SK-N-SH (cell line): ENCODE measurements around the gene FAM240A. TPM values are rescaled to one million over a fixed set of nuclear protein-coding genes. Genes with fewer than 3 reads are reported as not detected.

Source experiments
- CTCF ChIA-PET: fragments of 300-600, 350-600 bp; formaldehyde crosslinking; extraction: SDS; loops from one replicate; lab custom pipeline; 2021; lab: Yijun Ruan, JAX
- POLR2A ChIA-PET: fragments of 350-600 bp; sonication (Branson Sonifier 250); formaldehyde crosslinking; extraction: SDS; loops from one replicate; lab custom pipeline; 2020; ENCODE audit warnings: antibody characterized with exemption, inconsistent platforms; lab: Yijun Ruan, JAX
- DNase-seq: peaks from one replicate; pipeline ENCODE4 v3.0.0; 2012
- H2AFZ ChIP-seq: fragments of 200-600 bp; sonication (generic); 2 replicates; pipeline ENCODE4 v1.8.1; 2016; ENCODE audit warnings: antibody characterized with exemption, mild to moderate bottlenecking, low read depth
- H3F3A ChIP-seq: fragments of 200-600 bp; sonication (generic); replicated peaks from 2 replicates; pipeline ENCODE3; 2016; ENCODE audit warnings: antibody characterized with exemption, mild to moderate bottlenecking; ENCODE audit not compliant: insufficient read depth
- H3K27ac ChIP-seq, 2 experiments: fragments of 200-500 bp in 1 of 2; fragments of 200-600 bp in 1 of 2; sonication (Bioruptor generic) in 1 of 2; sonication (generic), shearing (Covaris generic) in 1 of 2; 2 replicates each; pipeline versions ENCODE4 v1.5.1 to v1.6.1; 2014 to 2016; ENCODE audit warnings: low read depth in 2 of 2, inconsistent platforms in 1 of 2, low read length in 1 of 2, mild to moderate bottlenecking in 1 of 2, mixed read lengths in 1 of 2
- H3K27me3 ChIP-seq: fragments of 200-600 bp; sonication (generic), shearing (Covaris generic); 2 replicates; pipeline ENCODE4 v1.6.1; 2016; ENCODE audit warnings: mixed run types; ENCODE audit not compliant: insufficient read depth
- H3K36me3 ChIP-seq, 2 experiments: fragments of 200-500 bp in 1 of 2; fragments of 200-600 bp in 1 of 2; sonication (Bioruptor generic) in 1 of 2; sonication (generic) in 1 of 2; replicated peaks in 1 of 2; 2 replicates each; pipeline versions ENCODE3 to v1.5.1; 2014 to 2016; ENCODE audit warnings: low read length in 1 of 2, mild to moderate bottlenecking in 1 of 2; ENCODE audit not compliant: insufficient read depth in 2 of 2, control insufficient read depth in 1 of 2
- H3K4me1 ChIP-seq, 2 experiments: fragments of 200-500 bp in 1 of 2; fragments of 200-600 bp in 1 of 2; sonication (Bioruptor generic) in 1 of 2; sonication (generic), shearing (Covaris generic) in 1 of 2; 2 replicates each; pipeline versions ENCODE4 v1.5.1 to v1.6.1; 2014 to 2016; ENCODE audit warnings: low read depth in 1 of 2, low read length in 1 of 2, mixed run types in 1 of 2; ENCODE audit not compliant: insufficient read depth in 2 of 2, control insufficient read depth in 1 of 2
- H3K4me2 ChIP-seq: fragments of 200-600 bp; sonication (generic), shearing (Covaris generic); 2 replicates; pipeline ENCODE4 v1.6.1; 2017; ENCODE audit warnings: mixed run types
- H3K4me3 ChIP-seq, 2 experiments: fragments of 200-500 bp in 1 of 2; fragments of 200-600 bp in 1 of 2; sonication (Bioruptor generic) in 1 of 2; sonication (generic), shearing (Covaris generic) in 1 of 2; 2 replicates each; pipeline versions ENCODE4 v1.5.1 to v1.8.1; 2014 to 2016; ENCODE audit warnings: low read depth in 2 of 2, inconsistent platforms in 1 of 2, low read length in 1 of 2, mild to moderate bottlenecking in 1 of 2, mixed read lengths in 1 of 2, moderate library complexity in 1 of 2
- H3K79me2 ChIP-seq: fragments of 200-600 bp; sonication (generic); 2 replicates; pipeline ENCODE4 v1.8.1; 2017; ENCODE audit warnings: mild to moderate bottlenecking; ENCODE audit not compliant: insufficient read depth
- H3K9ac ChIP-seq: fragments of 200-600 bp; sonication (generic); 2 replicates; pipeline ENCODE4 v1.6.1; 2017; ENCODE audit warnings: mixed run types
- H3K9me2 ChIP-seq: fragments of 200-600 bp; sonication (generic); 2 replicates; pipeline ENCODE4 v1.6.1; 2017; ENCODE audit warnings: mixed run types
- H3K9me3 ChIP-seq: fragments of 200-600 bp; sonication (generic); 2 replicates; pipeline ENCODE4 v1.6.1; 2017; ENCODE audit warnings: mixed run types, mild to moderate bottlenecking, moderate library complexity
- H4K20me1 ChIP-seq: fragments of 200-600 bp; sonication (generic); 2 replicates; pipeline ENCODE4 v1.6.1; 2017; ENCODE audit warnings: mild to moderate bottlenecking, mixed run types; ENCODE audit not compliant: insufficient read depth
- CHD2 ChIP-seq: fragments of 150-350 bp; IDR thresholded peaks from 2 replicates; pipeline ENCODE4 v1.6.1; 2018; ENCODE audit warnings: low read length; ENCODE audit not compliant: partially characterized antibody
- EP300 ChIP-seq, 2 experiments: IDR thresholded peaks; 2 replicates each; pipeline versions ENCODE4 v1.4.0 to v1.6.1; 2012; ENCODE audit warnings: borderline replicate concordance in 1 of 2, low read depth in 1 of 2, low read length in 1 of 2
- FOSL2 ChIP-seq: IDR thresholded peaks from 2 replicates; pipeline ENCODE4 v1.4.0; 2012; ENCODE audit warnings: low read depth, mild to moderate bottlenecking, moderate library complexity, borderline replicate concordance
- FOXJ3 ChIP-seq: sonication (generic); formaldehyde crosslinking; IDR thresholded peaks from 2 replicates; pipeline ENCODE4 v1.5.1; 2020; ENCODE audit warnings: mild to moderate bottlenecking, missing genetic modification reagents
- FOXM1 ChIP-seq: IDR thresholded peaks from 2 replicates; pipeline ENCODE4 v1.4.0; 2012; ENCODE audit warnings: low read depth, mild to moderate bottlenecking
- GABPA ChIP-seq: IDR thresholded peaks from 2 replicates; pipeline ENCODE4 v1.4.0; 2012; ENCODE audit warnings: low read depth, mild to moderate bottlenecking
- GATA2 ChIP-seq: sonication (generic); formaldehyde crosslinking; IDR thresholded peaks from 2 replicates; pipeline ENCODE4 v1.5.0; 2020; ENCODE audit warnings: mild to moderate bottlenecking, missing genetic modification reagents
- MAX ChIP-seq: IDR thresholded peaks from 2 replicates; pipeline ENCODE4 v1.4.0; 2012; ENCODE audit warnings: low read depth
- MEF2A ChIP-seq: IDR thresholded peaks from 2 replicates; pipeline ENCODE4 v1.4.0; 2012; ENCODE audit warnings: low read depth, borderline replicate concordance
- MXI1 ChIP-seq: IDR thresholded peaks from 2 replicates; pipeline ENCODE4 v1.6.1; 2012; ENCODE audit warnings: mild to moderate bottlenecking, low read depth, low read length, improper control_type of control experiment
- NRF1 ChIP-seq: IDR thresholded peaks from 2 replicates; pipeline ENCODE4 v1.6.1; 2012; ENCODE audit warnings: low read depth, mild to moderate bottlenecking, low read length
- RFX5 ChIP-seq: IDR thresholded peaks from 2 replicates; pipeline ENCODE4 v1.6.1; 2012; ENCODE audit warnings: mild to moderate bottlenecking, improper control_type of control experiment, low read length
- RXRA ChIP-seq: IDR thresholded peaks from 2 replicates; pipeline ENCODE4 v1.4.0; 2012; ENCODE audit warnings: low read depth, mild to moderate bottlenecking, borderline replicate concordance
- SMC3 ChIP-seq: IDR thresholded peaks from 2 replicates; pipeline ENCODE4 v1.6.1; 2012; ENCODE audit warnings: low read depth, low read length, improper control_type of control experiment
- TCF12 ChIP-seq: IDR thresholded peaks from 2 replicates; pipeline ENCODE4 v1.4.0; 2012
- TEAD4 ChIP-seq: IDR thresholded peaks from 2 replicates; pipeline ENCODE4 v1.4.0; 2012; ENCODE audit warnings: mild to moderate bottlenecking, borderline replicate concordance; ENCODE audit not compliant: insufficient read depth
- USF1 ChIP-seq: IDR thresholded peaks from 2 replicates; pipeline ENCODE4 v1.4.0; 2012; ENCODE audit warnings: low read depth, borderline replicate concordance
- USF2 ChIP-seq: fragments of 150-350 bp; IDR thresholded peaks from 2 replicates; pipeline ENCODE4 v1.6.1; 2017; ENCODE audit warnings: antibody characterized with exemption, low read length, low read depth, borderline replicate concordance
- YY1 ChIP-seq: IDR thresholded peaks from 2 replicates; pipeline ENCODE4 v1.4.0; 2012; ENCODE audit warnings: low read depth, mild to moderate bottlenecking
- ZBTB33 ChIP-seq: IDR thresholded peaks from 2 replicates; pipeline ENCODE4 v1.4.0; 2012; ENCODE audit warnings: low read depth, borderline replicate concordance
- WGBS: methylation state at CpG from one replicate; pipeline ENCODE4 v1.1.6; 2017; ENCODE audit warnings: low lambda C conversion rate; 5-methylcytosine and 5-hydroxymethylcytosine counted together
- polyA plus RNA-seq, 3 experiments: library from polyadenylated mRNA; depleted of rRNA; stranded (reverse); fragments of >200 nt; gene quantifications; 2 replicates each; pipeline ENCODE4 v1.2.3, GENCODE V29; 2012

Gene FAM240A
- polyA plus RNA-seq, 1 of the 3 experiments (the other 2 are of a cell fraction), result not detected

GRCh38 chr3:46607603-46608028, 4.7 kb upstream of the FAM240A start:
- POLR2A ChIA-PET, result no interaction called here
- no peaks in the 10 kb centered on the region for H3F3A ChIP-seq
- no peaks in the 10 kb centered on the region for H3K9me3 ChIP-seq
- CTCF ChIA-PET, result interaction anchor here (1.6 kb wide), 1 partner anchor 10 kb away, joined by 3 read pairs; no protein-coding TSS in a partner anchor
- no peak for DNase-seq
- H3K9me2 ChIP-seq, result no peaks in the 10 kb centered on the region
- H3K4me1 ChIP-seq, result peaks cover 0 to 15% of the 10 kb centered on the region in 2 experiments; a peak in 2 of 4 replicates
- no peak overlapping the region for H3K27ac ChIP-seq
- TF ChIP-seq FOXM1 (no peak), MXI1 (no peak), TEAD4 (no peak), FOSL2 (no peak), FOXJ3 (CRISPR knock-in tag) (no peak), GABPA (no peak), EP300 (IDR thresholded peaks at IDR 0.05; ENCODE audit: borderline replicate concordance in 1 of 2, low read depth in 1 of 2, low read length in 1 of 2) (no peak), YY1 (no peak), SMC3 (no peak), TCF12 (no peak), NRF1 (no peak), GATA2 (CRISPR knock-in tag) (no peak), CHD2 (no peak), MAX (no peak), USF1 (no peak), ZBTB33 (no peak), RFX5 (no peak), RXRA (no peak), MEF2A (no peak), USF2 (no peak)
- H3K4me3 ChIP-seq, result no peak overlapping the region; a peak in 1 of 4 replicates
- no peaks in the 10 kb centered on the region for H3K36me3 ChIP-seq
- no peaks in the 10 kb centered on the region; the same call in 1 of the 2 replicates for H3K27me3 ChIP-seq
- H4K20me1 ChIP-seq, result no peaks in the 10 kb centered on the region
- H3K4me2 ChIP-seq, result no peak overlapping the region
- 68% methylated on average over 6 of the region's 6 CpGs for WGBS
- no peak overlapping the region for H3K9ac ChIP-seq
- H2AFZ ChIP-seq, result no peak overlapping the region
- H3K79me2 ChIP-seq, result no peaks in the 10 kb centered on the region
